SK-N-SH (cell line): Measurements from ENCODE around the gene DUSP15. TPM values are rescaled to one million over a fixed set of nuclear protein-coding genes. Genes with fewer than 3 reads are reported as not detected.

Source experiments
- CTCF ChIA-PET: fragments of 300-600, 350-600 bp; formaldehyde crosslinking; extraction: SDS; loops from one replicate; lab custom pipeline; 2021; lab: Yijun Ruan, JAX
- POLR2A ChIA-PET: fragments of 350-600 bp; sonication (Branson Sonifier 250); formaldehyde crosslinking; extraction: SDS; loops from one replicate; lab custom pipeline; 2020; ENCODE audit warnings: antibody characterized with exemption, inconsistent platforms; lab: Yijun Ruan, JAX
- DNase-seq: peaks from one replicate; pipeline ENCODE4 v3.0.0; 2012
- H2AFZ ChIP-seq: fragments of 200-600 bp; sonication (generic); 2 replicates; pipeline ENCODE4 v1.8.1; 2016; ENCODE audit warnings: antibody characterized with exemption, mild to moderate bottlenecking, low read depth
- H3F3A ChIP-seq: fragments of 200-600 bp; sonication (generic); replicated peaks from 2 replicates; pipeline ENCODE3; 2016; ENCODE audit warnings: antibody characterized with exemption, mild to moderate bottlenecking; ENCODE audit not compliant: insufficient read depth
- H3K27ac ChIP-seq, 2 experiments: fragments of 200-500 bp in 1 of 2; fragments of 200-600 bp in 1 of 2; sonication (Bioruptor generic) in 1 of 2; sonication (generic), shearing (Covaris generic) in 1 of 2; 2 replicates each; pipeline versions ENCODE4 v1.5.1 to v1.6.1; 2014 to 2016; ENCODE audit warnings: low read depth in 2 of 2, inconsistent platforms in 1 of 2, low read length in 1 of 2, mild to moderate bottlenecking in 1 of 2, mixed read lengths in 1 of 2
- H3K27me3 ChIP-seq: fragments of 200-600 bp; sonication (generic), shearing (Covaris generic); 2 replicates; pipeline ENCODE4 v1.6.1; 2016; ENCODE audit warnings: mixed run types; ENCODE audit not compliant: insufficient read depth
- H3K36me3 ChIP-seq, 2 experiments: fragments of 200-500 bp in 1 of 2; fragments of 200-600 bp in 1 of 2; sonication (Bioruptor generic) in 1 of 2; sonication (generic) in 1 of 2; replicated peaks in 1 of 2; 2 replicates each; pipeline versions ENCODE3 to v1.5.1; 2014 to 2016; ENCODE audit warnings: low read length in 1 of 2, mild to moderate bottlenecking in 1 of 2; ENCODE audit not compliant: insufficient read depth in 2 of 2, control insufficient read depth in 1 of 2
- H3K4me1 ChIP-seq, 2 experiments: fragments of 200-500 bp in 1 of 2; fragments of 200-600 bp in 1 of 2; sonication (Bioruptor generic) in 1 of 2; sonication (generic), shearing (Covaris generic) in 1 of 2; 2 replicates each; pipeline versions ENCODE4 v1.5.1 to v1.6.1; 2014 to 2016; ENCODE audit warnings: low read depth in 1 of 2, low read length in 1 of 2, mixed run types in 1 of 2; ENCODE audit not compliant: insufficient read depth in 2 of 2, control insufficient read depth in 1 of 2
- H3K4me2 ChIP-seq: fragments of 200-600 bp; sonication (generic), shearing (Covaris generic); 2 replicates; pipeline ENCODE4 v1.6.1; 2017; ENCODE audit warnings: mixed run types
- H3K4me3 ChIP-seq, 2 experiments: fragments of 200-500 bp in 1 of 2; fragments of 200-600 bp in 1 of 2; sonication (Bioruptor generic) in 1 of 2; sonication (generic), shearing (Covaris generic) in 1 of 2; 2 replicates each; pipeline versions ENCODE4 v1.5.1 to v1.8.1; 2014 to 2016; ENCODE audit warnings: low read depth in 2 of 2, inconsistent platforms in 1 of 2, low read length in 1 of 2, mild to moderate bottlenecking in 1 of 2, mixed read lengths in 1 of 2, moderate library complexity in 1 of 2
- H3K79me2 ChIP-seq: fragments of 200-600 bp; sonication (generic); 2 replicates; pipeline ENCODE4 v1.8.1; 2017; ENCODE audit warnings: mild to moderate bottlenecking; ENCODE audit not compliant: insufficient read depth
- H3K9ac ChIP-seq: fragments of 200-600 bp; sonication (generic); 2 replicates; pipeline ENCODE4 v1.6.1; 2017; ENCODE audit warnings: mixed run types
- H3K9me2 ChIP-seq: fragments of 200-600 bp; sonication (generic); 2 replicates; pipeline ENCODE4 v1.6.1; 2017; ENCODE audit warnings: mixed run types
- H3K9me3 ChIP-seq: fragments of 200-600 bp; sonication (generic); 2 replicates; pipeline ENCODE4 v1.6.1; 2017; ENCODE audit warnings: mixed run types, mild to moderate bottlenecking, moderate library complexity
- H4K20me1 ChIP-seq: fragments of 200-600 bp; sonication (generic); 2 replicates; pipeline ENCODE4 v1.6.1; 2017; ENCODE audit warnings: mild to moderate bottlenecking, mixed run types; ENCODE audit not compliant: insufficient read depth
- CHD2 ChIP-seq: fragments of 150-350 bp; IDR thresholded peaks from 2 replicates; pipeline ENCODE4 v1.6.1; 2018; ENCODE audit warnings: low read length; ENCODE audit not compliant: partially characterized antibody
- EP300 ChIP-seq, 2 experiments: IDR thresholded peaks; 2 replicates each; pipeline versions ENCODE4 v1.4.0 to v1.6.1; 2012; ENCODE audit warnings: borderline replicate concordance in 1 of 2, low read depth in 1 of 2, low read length in 1 of 2
- EZH2phosphoT487 ChIP-seq: fragments of 200-600 bp; sonication (generic); IDR thresholded peaks from 2 replicates; pipeline ENCODE4 v1.6.1; 2017; ENCODE audit warnings: low read depth, mixed run types, mild to moderate bottlenecking, antibody characterized with exemption, moderate library complexity, borderline replicate concordance
- FOXJ3 ChIP-seq: sonication (generic); formaldehyde crosslinking; IDR thresholded peaks from 2 replicates; pipeline ENCODE4 v1.5.1; 2020; ENCODE audit warnings: mild to moderate bottlenecking, missing genetic modification reagents
- GABPA ChIP-seq: IDR thresholded peaks from 2 replicates; pipeline ENCODE4 v1.4.0; 2012; ENCODE audit warnings: low read depth, mild to moderate bottlenecking
- JUND ChIP-seq: IDR thresholded peaks from 2 replicates; pipeline ENCODE4 v1.4.0; 2012
- NFIC ChIP-seq: IDR thresholded peaks from 2 replicates; pipeline ENCODE4 v1.4.0; 2012; ENCODE audit warnings: borderline replicate concordance
- NRF1 ChIP-seq: IDR thresholded peaks from 2 replicates; pipeline ENCODE4 v1.6.1; 2012; ENCODE audit warnings: low read depth, mild to moderate bottlenecking, low read length
- POLR2AphosphoS5 ChIP-seq: IDR thresholded peaks from 2 replicates; pipeline ENCODE4 v1.6.1; 2012; ENCODE audit warnings: low read depth, low read length
- RAD21 ChIP-seq: IDR thresholded peaks from 2 replicates; pipeline ENCODE4 v1.6.1; 2012; ENCODE audit warnings: mild to moderate bottlenecking, low read length
- RCOR1 ChIP-seq: fragments of 150-350 bp; IDR thresholded peaks from 2 replicates; pipeline ENCODE4 v1.6.1; 2017; ENCODE audit warnings: antibody characterized with exemption, low read length
- RFX5 ChIP-seq: IDR thresholded peaks from 2 replicates; pipeline ENCODE4 v1.6.1; 2012; ENCODE audit warnings: mild to moderate bottlenecking, improper control_type of control experiment, low read length
- TAF1 ChIP-seq: IDR thresholded peaks from 2 replicates; pipeline ENCODE4 v1.6.1; 2012; ENCODE audit warnings: low read depth, mild to moderate bottlenecking, low read length, moderate library complexity, borderline replicate concordance
- TEAD4 ChIP-seq: IDR thresholded peaks from 2 replicates; pipeline ENCODE4 v1.4.0; 2012; ENCODE audit warnings: mild to moderate bottlenecking, borderline replicate concordance; ENCODE audit not compliant: insufficient read depth
- WGBS: methylation state at CpG from one replicate; pipeline ENCODE4 v1.1.6; 2017; ENCODE audit warnings: low lambda C conversion rate; 5-methylcytosine and 5-hydroxymethylcytosine counted together
- polyA plus RNA-seq, 3 experiments: library from polyadenylated mRNA; depleted of rRNA; stranded (reverse); fragments of >200 nt; gene quantifications; 2 replicates each; pipeline ENCODE4 v1.2.3, GENCODE V29; 2012
- TF ChIP-seq, protein P1 (sequence below): IDR thresholded peaks from 2 replicates; pipeline ENCODE4; 2012
- TF ChIP-seq, protein P2 (sequence below): IDR thresholded peaks from 2 replicates; pipeline ENCODE4 v1.4.0; 2012; ENCODE audit warnings: low read depth, borderline replicate concordance
- TF ChIP-seq, protein P3 (sequence below): IDR thresholded peaks from 2 replicates; pipeline ENCODE4 v1.6.1; 2012; ENCODE audit warnings: mild to moderate bottlenecking, low read depth, low read length, moderate library complexity
- TF ChIP-seq, protein P4 (sequence below): fragments of 200-600 bp; sonication (generic); IDR thresholded peaks from 2 replicates; pipeline ENCODE4 v1.6.1; 2017; ENCODE audit warnings: antibody characterized with exemption, mild to moderate bottlenecking, moderate library complexity

Gene DUSP15
- polyA plus RNA-seq, 1 of the 3 experiments (the other 2 are of a cell fraction): 5.4 TPM

DNA sequence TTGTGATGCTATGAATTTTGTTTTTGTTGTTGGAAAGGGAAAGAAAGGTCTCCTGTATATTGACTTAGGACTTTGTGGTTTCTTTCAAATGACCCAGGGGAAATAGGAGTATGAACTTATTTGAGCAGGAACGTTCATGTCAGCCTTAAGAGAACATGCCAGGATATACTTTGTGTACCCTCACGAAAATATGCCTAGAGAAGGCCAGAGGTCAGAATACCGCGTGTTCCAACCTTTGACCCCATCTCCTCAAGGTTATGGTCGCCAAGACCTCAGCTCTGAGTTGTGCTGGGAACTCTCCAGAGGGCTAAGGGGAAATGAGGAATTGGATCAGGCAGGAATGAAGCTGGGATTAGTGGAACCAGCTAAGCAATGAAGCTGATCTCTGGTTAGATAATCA is 11.6 kb upstream of the DUSP15 start:
- Histone ChIP-seq H3K36me3 (no peaks in the 10 kb centered on the region), H3K4me2 (no peak overlapping the region), H4K20me1 (no peaks in the 10 kb centered on the region), H3K27ac (no peak overlapping the region), H2AFZ (no peak overlapping the region), H3K27me3 (no peaks in the 10 kb centered on the region), H3K4me3 (no peak overlapping the region), H3K79me2 (no peaks in the 10 kb centered on the region), H3K4me1 (no peaks in the 10 kb centered on the region; a peak in 1 of 4 replicates), H3F3A (peaks cover 7% of the 10 kb centered on the region), H3K9me2 (no peaks in the 10 kb centered on the region), H3K9ac (no peak overlapping the region), H3K9me3 (peaks cover 7% of the 10 kb centered on the region)
- POLR2A ChIA-PET: no interaction called here
- TF ChIP-seq, protein P1, sequence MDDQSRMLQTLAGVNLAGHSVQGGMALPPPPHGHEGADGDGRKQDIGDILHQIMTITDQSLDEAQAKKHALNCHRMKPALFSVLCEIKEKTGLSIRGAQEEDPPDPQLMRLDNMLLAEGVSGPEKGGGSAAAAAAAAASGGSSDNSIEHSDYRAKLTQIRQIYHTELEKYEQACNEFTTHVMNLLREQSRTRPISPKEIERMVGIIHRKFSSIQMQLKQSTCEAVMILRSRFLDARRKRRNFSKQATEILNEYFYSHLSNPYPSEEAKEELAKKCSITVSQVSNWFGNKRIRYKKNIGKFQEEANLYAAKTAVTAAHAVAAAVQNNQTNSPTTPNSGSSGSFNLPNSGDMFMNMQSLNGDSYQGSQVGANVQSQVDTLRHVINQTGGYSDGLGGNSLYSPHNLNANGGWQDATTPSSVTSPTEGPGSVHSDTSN: no peak
- no peak for TF ChIP-seq EZH2phosphoT487
- WGBS: 48% methylated on average over 5 of the region's 5 CpGs
- no peak for DNase-seq
- CTCF ChIA-PET: interaction anchor here (1.0 to 1.5 kb wide), 2 partner anchors 48 to 63 kb away, joined by 3 to 4 read pairs; no protein-coding TSS in a partner anchor

DNA sequence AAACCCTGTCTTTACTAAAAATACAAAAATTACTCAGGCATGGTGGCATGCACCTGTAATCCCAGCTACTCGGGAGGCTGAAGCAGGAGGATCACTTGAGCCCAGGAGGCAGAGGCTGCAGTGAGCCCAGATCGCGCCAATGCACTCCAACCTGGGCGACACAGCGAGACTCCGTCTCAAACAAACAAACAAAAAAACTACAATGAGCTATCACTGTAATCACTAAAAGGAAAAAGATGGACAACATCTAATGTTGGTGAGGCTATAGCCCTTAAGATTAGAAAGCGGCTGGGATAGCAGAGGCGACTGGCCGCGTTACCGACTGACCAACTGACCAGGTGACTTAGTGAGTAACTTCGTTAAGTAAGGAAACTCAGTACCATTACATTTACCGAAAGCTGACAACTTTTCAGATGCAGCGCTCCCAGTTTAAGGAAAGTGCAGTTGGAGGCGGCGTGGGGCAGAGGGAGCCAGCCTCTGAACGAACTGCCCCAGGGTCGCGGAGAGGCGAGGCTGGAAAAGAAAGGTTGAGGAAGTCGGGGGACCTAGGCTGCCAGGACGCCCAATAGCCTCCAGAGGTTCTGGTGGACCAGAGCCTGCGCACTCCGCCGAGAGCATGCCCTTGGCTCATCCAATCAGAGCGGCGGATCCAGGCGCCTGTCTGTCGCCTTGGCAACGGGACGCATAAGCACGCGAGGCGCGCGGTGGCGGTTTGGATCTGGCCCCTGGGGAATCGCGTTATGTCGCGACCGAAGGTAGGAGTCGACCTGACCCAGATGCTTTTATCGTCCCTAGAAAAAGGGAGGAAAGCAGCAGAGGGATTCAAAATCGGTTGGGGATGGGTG is 9.0 kb upstream of the DUSP15 start:
- CTCF ChIA-PET: interaction anchor here (0.6 to 3.7 kb wide), 8 partner anchors 8 to 73 kb away, joined by 3 to 13 read pairs (median 4); partner anchors contain the start of gene PDRG1
- H3K9me2 ChIP-seq: no peaks in the 10 kb centered on the region
- H3K9me3 ChIP-seq: peaks cover 7% of the 10 kb centered on the region
- peak; percentile 93 for DNase-seq
- H3K4me3 ChIP-seq: peak overlapping the region; percentile 65 to 68
- peak overlapping the region; percentile 68 for H3K9ac ChIP-seq
- H3K36me3 ChIP-seq: no peaks in the 10 kb centered on the region
- H3K79me2 ChIP-seq: no peaks in the 10 kb centered on the region
- peak overlapping the region; percentile 56 to 64 for H3K27ac ChIP-seq
- 8% methylated on average over 43 of the region's 45 CpGs for WGBS
- H3K4me1 ChIP-seq: no peaks in the 10 kb centered on the region; a peak in 1 of 4 replicates
- POLR2A ChIA-PET: interaction anchor here (0.7 to 0.8 kb wide), 2 partner anchors 30 to 88 kb away, joined by 3 to 4 read pairs; no protein-coding TSS in a partner anchor
- peaks cover 7% of the 10 kb centered on the region for H3F3A ChIP-seq
- peak overlapping the region; percentile 94 for H2AFZ ChIP-seq
- no peaks in the 10 kb centered on the region for H4K20me1 ChIP-seq
- H3K27me3 ChIP-seq: no peaks in the 10 kb centered on the region
- peak overlapping the region; percentile 83 for H3K4me2 ChIP-seq
- TF ChIP-seq EZH2phosphoT487 (no peak), RAD21 (peak; percentile 13; the same call in 1 of the 2 replicates), GABPA (no peak), RCOR1 (0 out of 2 replicates have a peak, but pooled peaks have one; percentile 26), CHD2 (no peak), JUND (no peak), TEAD4 (no peak), NRF1 (peak; percentile 87), EP300 (IDR thresholded peaks at IDR 0.05; ENCODE audit: borderline replicate concordance in 1 of 2, low read depth in 1 of 2, low read length in 1 of 2) (no peak), NFIC (no peak), TAF1 (no peak), POLR2AphosphoS5 (peak; percentile 83), RFX5 (no peak), FOXJ3 (CRISPR knock-in tag) (no peak)
- TF ChIP-seq, protein P2, sequence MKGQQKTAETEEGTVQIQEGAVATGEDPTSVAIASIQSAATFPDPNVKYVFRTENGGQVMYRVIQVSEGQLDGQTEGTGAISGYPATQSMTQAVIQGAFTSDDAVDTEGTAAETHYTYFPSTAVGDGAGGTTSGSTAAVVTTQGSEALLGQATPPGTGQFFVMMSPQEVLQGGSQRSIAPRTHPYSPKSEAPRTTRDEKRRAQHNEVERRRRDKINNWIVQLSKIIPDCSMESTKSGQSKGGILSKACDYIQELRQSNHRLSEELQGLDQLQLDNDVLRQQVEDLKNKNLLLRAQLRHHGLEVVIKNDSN: no peak
- TF ChIP-seq, protein P3, sequence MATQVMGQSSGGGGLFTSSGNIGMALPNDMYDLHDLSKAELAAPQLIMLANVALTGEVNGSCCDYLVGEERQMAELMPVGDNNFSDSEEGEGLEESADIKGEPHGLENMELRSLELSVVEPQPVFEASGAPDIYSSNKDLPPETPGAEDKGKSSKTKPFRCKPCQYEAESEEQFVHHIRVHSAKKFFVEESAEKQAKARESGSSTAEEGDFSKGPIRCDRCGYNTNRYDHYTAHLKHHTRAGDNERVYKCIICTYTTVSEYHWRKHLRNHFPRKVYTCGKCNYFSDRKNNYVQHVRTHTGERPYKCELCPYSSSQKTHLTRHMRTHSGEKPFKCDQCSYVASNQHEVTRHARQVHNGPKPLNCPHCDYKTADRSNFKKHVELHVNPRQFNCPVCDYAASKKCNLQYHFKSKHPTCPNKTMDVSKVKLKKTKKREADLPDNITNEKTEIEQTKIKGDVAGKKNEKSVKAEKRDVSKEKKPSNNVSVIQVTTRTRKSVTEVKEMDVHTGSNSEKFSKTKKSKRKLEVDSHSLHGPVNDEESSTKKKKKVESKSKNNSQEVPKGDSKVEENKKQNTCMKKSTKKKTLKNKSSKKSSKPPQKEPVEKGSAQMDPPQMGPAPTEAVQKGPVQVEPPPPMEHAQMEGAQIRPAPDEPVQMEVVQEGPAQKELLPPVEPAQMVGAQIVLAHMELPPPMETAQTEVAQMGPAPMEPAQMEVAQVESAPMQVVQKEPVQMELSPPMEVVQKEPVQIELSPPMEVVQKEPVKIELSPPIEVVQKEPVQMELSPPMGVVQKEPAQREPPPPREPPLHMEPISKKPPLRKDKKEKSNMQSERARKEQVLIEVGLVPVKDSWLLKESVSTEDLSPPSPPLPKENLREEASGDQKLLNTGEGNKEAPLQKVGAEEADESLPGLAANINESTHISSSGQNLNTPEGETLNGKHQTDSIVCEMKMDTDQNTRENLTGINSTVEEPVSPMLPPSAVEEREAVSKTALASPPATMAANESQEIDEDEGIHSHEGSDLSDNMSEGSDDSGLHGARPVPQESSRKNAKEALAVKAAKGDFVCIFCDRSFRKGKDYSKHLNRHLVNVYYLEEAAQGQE: no peak
- TF ChIP-seq, protein P4, sequence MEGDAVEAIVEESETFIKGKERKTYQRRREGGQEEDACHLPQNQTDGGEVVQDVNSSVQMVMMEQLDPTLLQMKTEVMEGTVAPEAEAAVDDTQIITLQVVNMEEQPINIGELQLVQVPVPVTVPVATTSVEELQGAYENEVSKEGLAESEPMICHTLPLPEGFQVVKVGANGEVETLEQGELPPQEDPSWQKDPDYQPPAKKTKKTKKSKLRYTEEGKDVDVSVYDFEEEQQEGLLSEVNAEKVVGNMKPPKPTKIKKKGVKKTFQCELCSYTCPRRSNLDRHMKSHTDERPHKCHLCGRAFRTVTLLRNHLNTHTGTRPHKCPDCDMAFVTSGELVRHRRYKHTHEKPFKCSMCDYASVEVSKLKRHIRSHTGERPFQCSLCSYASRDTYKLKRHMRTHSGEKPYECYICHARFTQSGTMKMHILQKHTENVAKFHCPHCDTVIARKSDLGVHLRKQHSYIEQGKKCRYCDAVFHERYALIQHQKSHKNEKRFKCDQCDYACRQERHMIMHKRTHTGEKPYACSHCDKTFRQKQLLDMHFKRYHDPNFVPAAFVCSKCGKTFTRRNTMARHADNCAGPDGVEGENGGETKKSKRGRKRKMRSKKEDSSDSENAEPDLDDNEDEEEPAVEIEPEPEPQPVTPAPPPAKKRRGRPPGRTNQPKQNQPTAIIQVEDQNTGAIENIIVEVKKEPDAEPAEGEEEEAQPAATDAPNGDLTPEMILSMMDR: no peak
